Daoy (cell line): Measurements from ENCODE around the gene PTPRG. TPM values are rescaled to one million over a fixed set of nuclear protein-coding genes. Genes with fewer than 3 reads are reported as not detected.

Experiments used
- DNase-seq: peaks from one replicate; pipeline ENCODE4 v3.0.0-alpha.2; 2015; ENCODE audit warnings: low read depth
- total RNA-seq: library from RNA; depleted of rRNA; stranded (reverse); fragments of >200 nt; shearing (Covaris generic); gene quantifications from 2 replicates; pipeline ENCODE4 v1.2.3, GENCODE V29; 2014

The PTPRG gene
- total RNA-seq, 1 experiment from 2014 or later, result 9.1 TPM

- DNase-seq, result no peak
Observed at GRCh38 chr3:61865466-61866152, 304.2 kb downstream of the PTPRG start.

- no peak for DNase-seq
Observed at GRCh38 chr3:61866153-61866542, 304.8 kb downstream of the PTPRG start.

- no peak for DNase-seq
Observed at GRCh38 chr3:61866961-61867461, 305.6 kb downstream of the PTPRG start.

GRCh38 chr3:61868499-61868898, 307.1 kb downstream of the PTPRG start:
- DNase-seq, result no peak

- no peak for DNase-seq
Observed at GRCh38 chr3:61869371-61869770, 308.0 kb downstream of the PTPRG start.

- DNase-seq, result no peak
Observed at GRCh38 chr3:61871644-61872043, 310.3 kb downstream of the PTPRG start.

- DNase-seq, result no peak
Observed at GRCh38 chr3:61872077-61872706, 310.8 kb downstream of the PTPRG start.

GRCh38 chr3:61875046-61875844, 313.9 kb downstream of the PTPRG start:
- no peak for DNase-seq

GRCh38 chr3:61875976-61876671, 314.8 kb downstream of the PTPRG start:
- no peak for DNase-seq

GRCh38 chr3:61876797-61877196, 315.4 kb downstream of the PTPRG start:
- DNase-seq, result no peak

- no peak for DNase-seq
Observed at GRCh38 chr3:61877359-61878138, 316.2 kb downstream of the PTPRG start.

- no peak for DNase-seq
Observed at GRCh38 chr3:61882253-61882652, 320.9 kb downstream of the PTPRG start.

GRCh38 chr3:61884794-61885193, 323.4 kb downstream of the PTPRG start:
- no peak for DNase-seq

GRCh38 chr3:61885414-61885813, 324.0 kb downstream of the PTPRG start:
- DNase-seq, result no peak

- no peak for DNase-seq
Observed at GRCh38 chr3:61887206-61887605, 325.8 kb downstream of the PTPRG start.

- DNase-seq, result no peak
Observed at GRCh38 chr3:61889259-61889658, 327.9 kb downstream of the PTPRG start.

- DNase-seq, result no peak
Observed at GRCh38 chr3:61890167-61890566, 328.8 kb downstream of the PTPRG start.

GRCh38 chr3:61890586-61890985, 329.2 kb downstream of the PTPRG start:
- DNase-seq, result no peak

GRCh38 chr3:61892891-61893290, 331.5 kb downstream of the PTPRG start:
- no peak for DNase-seq

- no peak for DNase-seq
Observed at GRCh38 chr3:61893840-61894566, 332.6 kb downstream of the PTPRG start.
